Measurements from ENCODE around the gene PIGS.

Gene PIGS

DNA sequence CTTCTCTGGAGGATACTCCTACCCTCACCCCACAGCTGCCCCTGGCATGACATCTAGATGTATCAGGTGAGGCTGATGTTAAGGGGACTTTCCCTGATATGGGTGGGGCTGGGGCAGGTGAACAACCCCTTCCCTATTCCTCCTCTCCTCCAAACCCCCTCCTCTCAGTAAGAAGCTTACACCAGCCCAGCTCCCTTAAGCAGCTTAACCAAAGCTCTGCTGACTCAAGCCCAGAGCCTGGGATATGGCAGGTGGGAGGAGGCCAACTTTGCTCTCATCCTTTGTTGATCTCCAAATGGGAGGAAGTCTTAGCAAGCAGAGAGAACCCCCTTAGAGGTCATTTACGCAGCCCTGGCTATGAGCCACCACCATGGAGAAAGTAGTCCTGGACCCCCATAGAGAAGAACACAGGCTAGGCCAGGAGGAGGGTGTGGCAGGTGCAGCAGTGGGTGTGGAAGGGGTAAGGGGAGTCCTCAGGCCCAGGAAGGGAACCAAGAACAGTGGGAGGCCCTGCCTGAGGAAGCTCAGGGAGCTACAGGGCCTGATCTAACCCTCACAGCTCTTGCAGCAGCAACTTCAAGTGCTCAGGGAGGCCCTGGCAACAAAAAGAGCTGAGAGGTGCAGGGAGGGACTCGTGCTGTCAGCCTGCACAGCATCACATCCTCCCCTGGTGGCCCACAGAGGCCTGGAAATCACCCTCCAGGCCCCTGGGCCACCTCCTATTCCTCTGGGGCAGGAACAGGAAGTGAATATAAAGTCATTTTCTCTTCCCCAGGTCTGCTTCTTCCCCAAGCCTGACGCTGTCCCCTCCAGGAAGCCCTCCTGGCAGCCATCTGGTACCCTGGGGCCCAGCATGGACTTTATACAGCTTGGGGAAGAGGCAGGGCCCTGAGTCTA is 21.8 kb downstream of the PIGS start:
- no peak for DNase-seq (ENCODE audit: extremely low read depth, low read depth)
- TF ChIP-seq, protein P1, sequence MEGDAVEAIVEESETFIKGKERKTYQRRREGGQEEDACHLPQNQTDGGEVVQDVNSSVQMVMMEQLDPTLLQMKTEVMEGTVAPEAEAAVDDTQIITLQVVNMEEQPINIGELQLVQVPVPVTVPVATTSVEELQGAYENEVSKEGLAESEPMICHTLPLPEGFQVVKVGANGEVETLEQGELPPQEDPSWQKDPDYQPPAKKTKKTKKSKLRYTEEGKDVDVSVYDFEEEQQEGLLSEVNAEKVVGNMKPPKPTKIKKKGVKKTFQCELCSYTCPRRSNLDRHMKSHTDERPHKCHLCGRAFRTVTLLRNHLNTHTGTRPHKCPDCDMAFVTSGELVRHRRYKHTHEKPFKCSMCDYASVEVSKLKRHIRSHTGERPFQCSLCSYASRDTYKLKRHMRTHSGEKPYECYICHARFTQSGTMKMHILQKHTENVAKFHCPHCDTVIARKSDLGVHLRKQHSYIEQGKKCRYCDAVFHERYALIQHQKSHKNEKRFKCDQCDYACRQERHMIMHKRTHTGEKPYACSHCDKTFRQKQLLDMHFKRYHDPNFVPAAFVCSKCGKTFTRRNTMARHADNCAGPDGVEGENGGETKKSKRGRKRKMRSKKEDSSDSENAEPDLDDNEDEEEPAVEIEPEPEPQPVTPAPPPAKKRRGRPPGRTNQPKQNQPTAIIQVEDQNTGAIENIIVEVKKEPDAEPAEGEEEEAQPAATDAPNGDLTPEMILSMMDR (IDR thresholded peaks at IDR 0.05; ENCODE audit: low read depth, low read length) = no peak

DNA sequence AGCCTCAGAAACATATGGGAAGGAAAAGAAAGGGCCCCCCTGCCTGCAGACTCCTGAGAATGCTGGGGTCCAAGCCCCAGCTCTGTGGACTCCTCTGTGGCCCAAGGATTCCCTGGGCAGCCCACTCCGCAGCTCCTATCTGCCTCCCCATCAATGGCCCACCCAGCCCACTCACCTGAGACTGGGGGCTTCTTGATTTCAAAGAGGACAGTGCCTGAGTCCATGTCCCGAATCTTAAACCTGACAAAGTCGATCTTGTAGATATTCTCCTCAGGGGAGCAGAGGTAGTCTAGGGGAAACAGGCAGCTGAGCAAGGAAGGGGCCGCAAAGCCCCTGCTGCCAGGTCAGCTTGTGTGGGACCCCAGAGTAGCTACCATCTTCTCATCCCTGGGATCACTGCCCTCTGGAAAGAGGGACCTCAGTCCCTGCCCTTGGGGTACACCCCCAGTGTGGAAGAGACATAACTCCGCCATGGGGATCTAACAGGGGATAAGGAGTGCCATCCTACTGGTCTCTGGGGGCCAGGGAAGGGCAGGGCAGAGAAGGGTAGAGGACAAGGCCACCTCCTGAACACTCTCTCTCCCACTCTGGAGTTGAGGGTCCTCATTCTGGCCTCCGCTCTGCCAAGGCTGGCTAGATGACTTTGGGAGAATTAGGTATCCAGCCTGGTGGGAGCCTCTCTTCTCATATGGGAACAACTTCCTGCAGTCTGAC is 22.8 kb downstream of the PIGS start:
- TF ChIP-seq, protein P1 (IDR thresholded peaks at IDR 0.05; ENCODE audit: low read depth, low read length) = no peak
- DNase-seq (ENCODE audit: extremely low read depth, low read depth) = no peak

DNA sequence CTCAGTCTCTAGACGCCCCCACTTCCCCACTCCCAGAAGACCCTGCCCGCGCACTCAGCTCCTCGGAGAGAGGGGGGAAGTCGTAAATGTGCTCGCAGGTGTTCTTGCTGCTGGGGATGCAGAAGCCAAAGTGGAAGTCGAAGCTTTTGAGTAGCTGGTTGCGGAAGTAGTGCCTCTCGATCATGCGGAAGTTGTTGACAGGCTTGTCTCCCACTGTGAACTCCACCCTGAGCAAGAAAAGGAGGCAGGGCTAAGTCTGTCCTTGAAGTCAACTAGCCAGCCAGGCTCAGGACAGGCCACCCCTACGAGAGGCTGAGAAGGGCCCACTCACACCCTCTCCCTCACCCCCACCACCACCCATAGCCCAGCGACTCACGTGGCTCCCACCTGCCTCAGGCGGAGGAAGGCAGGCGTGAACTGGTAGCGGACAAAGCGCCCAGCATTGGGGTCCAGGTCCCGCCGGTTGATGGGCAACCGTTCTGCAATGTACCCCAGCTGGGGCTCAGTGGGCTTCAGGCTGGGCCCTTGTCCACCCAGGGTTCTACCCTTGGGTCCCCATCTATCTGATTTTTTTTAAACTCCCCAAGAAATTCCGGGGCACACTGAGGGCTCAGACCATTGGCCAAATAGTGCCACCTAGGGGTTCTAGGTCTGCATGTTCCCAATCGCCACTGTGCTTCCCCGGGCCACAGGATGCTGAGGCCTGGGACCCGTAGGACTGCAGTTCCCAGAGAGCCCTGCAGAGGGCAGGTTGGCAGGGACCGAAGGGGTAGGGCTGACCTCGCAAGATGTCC is 23.5 kb downstream of the PIGS start:
- TF ChIP-seq, protein P1 (IDR thresholded peaks at IDR 0.05; ENCODE audit: low read depth, low read length) = peak; percentile 89
- no peak for DNase-seq (ENCODE audit: extremely low read depth, low read depth)

DNA sequence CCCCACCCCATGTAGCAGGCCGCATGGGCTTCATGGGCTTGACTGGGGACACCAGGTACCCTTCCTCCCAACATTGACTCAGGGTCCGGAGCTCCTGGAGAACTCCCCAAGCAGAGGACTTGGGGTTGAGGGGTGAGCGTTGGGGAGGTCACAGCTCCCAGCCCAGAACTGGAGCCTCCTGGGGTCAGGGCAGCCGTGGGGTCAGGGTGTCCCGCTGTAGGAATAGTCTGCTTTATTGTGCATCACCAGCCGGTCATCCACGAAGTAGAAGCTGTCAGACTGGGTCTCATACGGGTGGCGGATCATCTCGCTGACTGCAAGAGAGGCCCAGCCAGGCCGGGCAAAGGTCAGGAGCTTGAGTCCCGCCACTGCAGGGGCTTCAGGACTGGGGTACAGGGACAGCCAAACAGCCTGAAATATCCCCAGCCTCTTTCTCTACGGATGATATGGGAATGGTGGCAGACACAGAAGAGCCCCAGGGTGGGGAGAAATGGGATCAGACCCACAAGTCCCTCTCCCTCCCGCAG is 24.2 kb downstream of the PIGS start:
- no peak for DNase-seq (ENCODE audit: extremely low read depth, low read depth)
- TF ChIP-seq, protein P1 (IDR thresholded peaks at IDR 0.05; ENCODE audit: low read depth, low read length) = no peak

DNA sequence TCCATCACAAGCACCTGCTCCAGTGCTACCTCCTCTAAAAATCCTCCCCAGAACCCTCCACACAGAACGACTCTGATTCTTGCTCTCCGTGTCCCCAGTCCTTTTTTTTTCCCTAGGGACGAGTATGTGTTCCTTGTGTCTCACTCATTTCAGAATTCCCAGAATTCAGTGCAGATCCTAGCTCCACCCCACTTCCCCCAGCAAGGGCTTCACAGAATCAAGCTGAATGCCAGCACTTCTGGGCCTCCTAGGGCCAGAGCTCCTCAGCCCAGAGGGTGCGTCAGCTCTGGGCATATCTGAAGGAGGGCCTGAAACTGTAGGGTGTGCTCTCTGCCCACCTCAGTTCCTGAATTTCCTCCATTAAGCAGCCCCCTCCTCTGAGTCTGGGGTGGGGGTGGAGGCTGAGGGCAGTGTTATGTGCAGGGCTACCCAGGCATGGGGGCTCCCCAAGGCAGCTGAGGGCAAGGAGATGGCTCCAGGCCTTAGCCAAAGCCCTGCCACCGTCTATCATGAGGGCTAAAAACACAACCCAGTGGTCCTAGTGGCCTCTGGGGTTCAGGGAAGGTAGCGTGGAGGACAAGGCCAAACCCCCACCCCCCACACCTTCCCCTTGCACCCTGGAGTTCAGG is 25.4 kb downstream of the PIGS start:
- TF ChIP-seq, protein P1 (IDR thresholded peaks at IDR 0.05; ENCODE audit: low read depth, low read length) = no peak
- DNase-seq (ENCODE audit: extremely low read depth, low read depth) = no peak

DNA sequence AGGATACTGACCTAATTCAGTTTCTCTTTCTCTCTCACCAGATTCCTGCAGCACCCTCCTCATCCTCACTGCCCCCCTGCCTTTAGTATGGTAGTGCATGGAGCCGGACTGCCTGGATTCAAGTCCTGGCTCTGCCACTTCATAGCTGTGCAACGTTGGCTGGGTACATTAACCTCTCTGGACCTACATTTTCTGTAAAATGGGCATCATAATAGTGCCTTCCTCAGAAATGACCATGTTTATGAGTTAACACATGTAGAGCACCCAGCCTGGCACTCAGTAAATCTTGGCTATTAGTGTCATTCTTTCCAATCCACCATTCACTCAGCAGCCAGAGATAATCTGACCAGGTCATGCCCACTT is 26.2 kb downstream of the PIGS start:
- TF ChIP-seq, protein P1 (IDR thresholded peaks at IDR 0.05; ENCODE audit: low read depth, low read length) = no peak
- DNase-seq (ENCODE audit: extremely low read depth, low read depth) = no peak
